Measurements from ENCODE around the gene FES.

GRCh38 chr15:90882781-90883525 lies 1.4 kb upstream of the FES start:
- TF ChIP-seq EZH2 (IDR thresholded peaks at IDR 0.05; ENCODE audit: insufficient read depth, poor library complexity, severe bottlenecking) = no peak
- TF ChIP-seq EZH2phosphoT487 (IDR thresholded peaks at IDR 0.05; ENCODE audit: insufficient read depth, low read depth) = no peak
